ENCODE results near the gene KISS1R.
A peak's percentile ranks its signal among the peaks of the same experiment; 100 is the strongest.

Gene KISS1R

GRCh38 chr19:900302-901111, 16.6 kb upstream of the KISS1R start:
- DNase-seq (ENCODE audit: low read depth), result peak; percentile 28

- DNase-seq (ENCODE audit: low read depth), result no peak
These were observed 15.7 kb upstream of the KISS1R start for GRCh38 chr19:901216-902092.

- no peak for DNase-seq (ENCODE audit: low read depth)
These were observed 15.1 kb upstream of the KISS1R start for GRCh38 chr19:902093-902370.

- no peak for DNase-seq (ENCODE audit: low read depth)
These were observed 14.5 kb upstream of the KISS1R start for GRCh38 chr19:902446-903226.

GRCh38 chr19:903266-903797, 13.8 kb upstream of the KISS1R start:
- no peak for DNase-seq (ENCODE audit: low read depth)

GRCh38 chr19:904545-904944, 12.6 kb upstream of the KISS1R start:
- no peak for DNase-seq (ENCODE audit: low read depth)

- DNase-seq (ENCODE audit: low read depth), result no peak
These were observed 10.7 kb upstream of the KISS1R start for GRCh38 chr19:906480-906879.

GRCh38 chr19:907183-907853, 9.8 kb upstream of the KISS1R start:
- no peak for DNase-seq (ENCODE audit: low read depth)

- no peak for DNase-seq (ENCODE audit: low read depth)
These were observed 5.7 kb upstream of the KISS1R start for GRCh38 chr19:911197-912033.

- DNase-seq (ENCODE audit: low read depth), result peak; percentile 60
These were observed 4.7 kb upstream of the KISS1R start for GRCh38 chr19:912181-913079.

GRCh38 chr19:913080-913748, 3.9 kb upstream of the KISS1R start, which contains the start of gene R3HDM4:
TSS of gene R3HDM4 (minus strand) at chr19:913219. CDS start at chr19:913157, 62 bp downstream.
- peak; percentile 70 for DNase-seq (ENCODE audit: low read depth)

- DNase-seq (ENCODE audit: low read depth), result no peak
These were observed 349 bp upstream of the KISS1R start for GRCh38 chr19:916645-917322.

- DNase-seq (ENCODE audit: low read depth), result no peak
These were observed 962 bp downstream of the KISS1R start for GRCh38 chr19:918152-918437.

- DNase-seq (ENCODE audit: low read depth), result no peak
These were observed 1.5 kb downstream of the KISS1R start for GRCh38 chr19:918481-919198.

- no peak for DNase-seq (ENCODE audit: low read depth)
These were observed 2.3 kb downstream of the KISS1R start for GRCh38 chr19:919199-920050.

GRCh38 chr19:920051-920864, 3.1 kb downstream of the KISS1R start:
- DNase-seq (ENCODE audit: low read depth), result no peak

Measured in ELR (cell line).